ENCODE measurements around the gene CENPS. TPM values are rescaled to one million over a fixed set of nuclear protein-coding genes. Genes with fewer than 3 reads are reported as not detected.

CENPS gene
- total RNA-seq, 2 donors from 2014 or later, result 21.8 to 34.8 TPM

- Histone ChIP-seq H3K4me3 (no peak overlapping the region), H3K36me3 (no peaks in the 10 kb centered on the region), H3K27ac (no peak overlapping the region), H3K4me1 (replicated peaks) (no peaks in the 10 kb centered on the region), H3K27me3 (replicated peaks; ENCODE audit: insufficient read depth) (no peaks in the 10 kb centered on the region), H3K9me3 (no peaks in the 10 kb centered on the region)
- WGBS, result 93% methylated on average over 6 of the region's 6 CpGs
- intact Hi-C loops (cut with DNase I), result no loop called here
- TF ChIP-seq CTCF (IDR thresholded peaks at IDR 0.05) (no peak), POLR2AphosphoS5 (IDR thresholded peaks at IDR 0.05) (no peak), POLR2A (IDR thresholded peaks at IDR 0.05) (no peak)
- no peak for DNase-seq (ENCODE audit: low spot score)
Observed at GRCh38 chr1:10444248-10444647, 14.0 kb downstream of the CENPS start.

GRCh38 chr1:10444795-10445397 is 14.7 kb downstream of the CENPS start:
- Histone ChIP-seq H3K4me3 (no peak overlapping the region), H3K36me3 (no peaks in the 10 kb centered on the region), H3K4me1 (replicated peaks) (no peaks in the 10 kb centered on the region), H3K27me3 (replicated peaks; ENCODE audit: insufficient read depth) (no peaks in the 10 kb centered on the region), H3K27ac (no peak overlapping the region), H3K9me3 (no peaks in the 10 kb centered on the region)
- TF ChIP-seq POLR2AphosphoS5 (IDR thresholded peaks at IDR 0.05) (no peak), CTCF (IDR thresholded peaks at IDR 0.05) (no peak), POLR2A (IDR thresholded peaks at IDR 0.05) (no peak)
- 89% methylated on average over 7 of the region's 7 CpGs for WGBS
- intact Hi-C loops (cut with DNase I), result no loop called here
- no peak for DNase-seq (ENCODE audit: low spot score)

- Histone ChIP-seq H3K9me3 (no peaks in the 10 kb centered on the region), H3K27me3 (replicated peaks; ENCODE audit: insufficient read depth) (no peaks in the 10 kb centered on the region), H3K4me3 (no peak overlapping the region), H3K36me3 (no peaks in the 10 kb centered on the region), H3K4me1 (replicated peaks) (no peaks in the 10 kb centered on the region), H3K27ac (no peak overlapping the region)
- intact Hi-C loops (cut with DNase I), result no loop called here
- TF ChIP-seq CTCF (IDR thresholded peaks at IDR 0.05) (no peak), POLR2A (IDR thresholded peaks at IDR 0.05) (no peak), POLR2AphosphoS5 (IDR thresholded peaks at IDR 0.05) (no peak)
- DNase-seq (ENCODE audit: low spot score), result no peak
- WGBS, result 95% methylated on average over 7 of the region's 7 CpGs
Observed at GRCh38 chr1:10446790-10447422, 16.7 kb downstream of the CENPS start.

- WGBS, result 89% methylated on average over 10 of the region's 10 CpGs
- no peak for TF ChIP-seq POLR2A (IDR thresholded peaks at IDR 0.05)
- no peak for TF ChIP-seq CTCF (IDR thresholded peaks at IDR 0.05)
- no peak for TF ChIP-seq POLR2AphosphoS5 (IDR thresholded peaks at IDR 0.05)
- intact Hi-C loops (cut with DNase I), result no loop called here
- no peak within 1 kb of the TSS for H3K4me3 ChIP-seq
- H3K36me3 ChIP-seq, result no peaks in the 10 kb centered on the region
- DNase-seq (ENCODE audit: low spot score), result no peak
- no peak within 1 kb of the TSS for H3K27ac ChIP-seq
- H3K27me3 ChIP-seq (replicated peaks; ENCODE audit: insufficient read depth), result no peaks in the 10 kb centered on the region
- no peaks in the 10 kb centered on the region for H3K9me3 ChIP-seq
- no peaks in the 10 kb centered on the region for H3K4me1 ChIP-seq (replicated peaks)
Observed at GRCh38 chr1:10449751-10450150, 19.5 kb downstream of the CENPS start, which contains the start of gene CORT. Gene CORT (plus strand): TSS chr1:10450031. CDS start chr1:10450224, 193 bp downstream.
